Hepatocyte (in vitro differentiated cells): ENCODE measurements around the gene CECR2. TPM values are rescaled to one million over a fixed set of nuclear protein-coding genes. Genes with fewer than 3 reads are reported as not detected.

Source experiments
- DNase-seq: peaks from one replicate; pipeline ENCODE4 v3.0.0-alpha.2; 2016; ENCODE audit warnings: low spot score
- H2AFZ ChIP-seq: fragments of 200-600 bp; sonication (generic); 2 replicates; pipeline ENCODE4 v1.6.0; 2016; ENCODE audit warnings: antibody characterized with exemption, mild to moderate bottlenecking
- H3K27ac ChIP-seq: fragments of 200-600 bp; sonication (generic); 2 replicates; pipeline ENCODE4 v1.5.1; 2016; ENCODE audit warnings: mild to moderate bottlenecking
- H3K27me3 ChIP-seq: fragments of 200-600 bp; sonication (generic); 2 replicates; pipeline ENCODE4 v1.6.1; 2016
- H3K36me3 ChIP-seq: fragments of 200-600 bp; sonication (generic); replicated peaks from 2 replicates; pipeline ENCODE4 v1.5.1; 2016; ENCODE audit warnings: low read depth; ENCODE audit not compliant: insufficient read depth
- H3K4me1 ChIP-seq: fragments of 200-600 bp; sonication (generic); 2 replicates; pipeline ENCODE4 v1.5.1; 2016; ENCODE audit warnings: mild to moderate bottlenecking, moderate library complexity; ENCODE audit not compliant: insufficient read depth
- H3K4me2 ChIP-seq: fragments of 200-600 bp; sonication (generic); 2 replicates; pipeline ENCODE4 v1.6.0; 2016
- H3K4me3 ChIP-seq: fragments of 200-600 bp; sonication (generic); 2 replicates; pipeline ENCODE4 v1.5.1; 2016; ENCODE audit warnings: mild to moderate bottlenecking
- H3K79me2 ChIP-seq: fragments of 200-600 bp; sonication (generic); 2 replicates; pipeline ENCODE4 v1.6.0; 2017; ENCODE audit warnings: mild to moderate bottlenecking
- H3K9me2 ChIP-seq: fragments of 200-600 bp; sonication (generic); replicated peaks from 2 replicates; pipeline ENCODE4 v1.6.0; 2017; ENCODE audit warnings: mild to moderate bottlenecking; ENCODE audit not compliant: insufficient read depth
- H3K9me3 ChIP-seq: fragments of 200-600 bp; sonication (generic); 2 replicates; pipeline ENCODE4 v1.5.1; 2016; ENCODE audit warnings: low read depth, mild to moderate bottlenecking
- H4K20me1 ChIP-seq: fragments of 200-600 bp; sonication (generic); 2 replicates; pipeline ENCODE4 v1.6.0; 2016; ENCODE audit warnings: mild to moderate bottlenecking; ENCODE audit not compliant: insufficient read depth, poor library complexity, severe bottlenecking
- CTCF ChIP-seq: fragments of 200-600 bp; sonication (generic); IDR thresholded peaks from 2 replicates; pipeline ENCODE4 v1.5.1; 2016; ENCODE audit warnings: antibody characterized with exemption, mild to moderate bottlenecking; ENCODE audit not compliant: poor library complexity
- EZH2 ChIP-seq: fragments of 200-600 bp; sonication (generic); IDR thresholded peaks from 2 replicates; pipeline ENCODE4 v1.6.1; 2016; ENCODE audit warnings: antibody characterized with exemption, mild to moderate bottlenecking, borderline replicate concordance
- EZH2phosphoT487 ChIP-seq: fragments of 200-600 bp; sonication (generic); IDR thresholded peaks from one replicate; pipeline ENCODE4 v1.6.1; 2018; ENCODE audit warnings: antibody characterized with exemption, mild to moderate bottlenecking, low read depth, moderate library complexity; ENCODE audit not compliant: unreplicated experiment, severe bottlenecking
- WGBS: methylation state at CpG from one replicate; pipeline ENCODE4 v1.1.6; 2016; ENCODE audit warnings: low lambda C conversion rate; ENCODE audit errors: missing lambda C conversion rate; 5-methylcytosine and 5-hydroxymethylcytosine counted together
- polyA plus RNA-seq: library from polyadenylated mRNA; unstranded; fragments of >200 nt; fragmentation: Nextera tagmentation; extraction: Ambion mirVana; gene quantifications from 2 replicates; pipeline ENCODE4 v1.2.1, GENCODE V29; 2016
- total RNA-seq: library from RNA; depleted of rRNA; stranded (reverse); fragments of >200 nt; gene quantifications from 2 replicates; pipeline ENCODE4 v1.2.3, GENCODE V29; 2014

CECR2 gene
- total and polyA plus RNA-seq, 2 experiments from 2014 or later = 2.2 to 3.6 TPM

- Histone ChIP-seq H3K27ac (peak overlapping the region; percentile 49), H3K36me3 (no peaks in the 10 kb centered on the region), H3K27me3 (no peaks in the 10 kb centered on the region), H3K4me1 (peaks cover 3% of the 10 kb centered on the region), H4K20me1 (no peaks in the 10 kb centered on the region), H3K4me3 (no peak overlapping the region), H3K4me2 (peak overlapping the region; percentile 6), H3K9me2 (no peaks in the 10 kb centered on the region), H3K9me3 (no peaks in the 10 kb centered on the region), H3K79me2 (peaks cover 46% of the 10 kb centered on the region), H2AFZ (no peak overlapping the region)
- 59% methylated on average over 3 of the region's 3 CpGs for WGBS
- DNase-seq = peak; percentile 19
- no peak for TF ChIP-seq CTCF
- TF ChIP-seq EZH2phosphoT487 = no peak
- no peak for TF ChIP-seq EZH2
These were observed 31.0 kb downstream of the CECR2 start for GRCh38 chr22:17400305-17400704.

GRCh38 chr22:17401728-17402127 lies 32.5 kb downstream of the CECR2 start:
- Histone ChIP-seq H3K27ac (no peak overlapping the region), H3K4me3 (no peak overlapping the region), H3K4me1 (no peaks in the 10 kb centered on the region), H2AFZ (no peak overlapping the region), H3K9me2 (no peaks in the 10 kb centered on the region), H3K27me3 (no peaks in the 10 kb centered on the region), H3K79me2 (peaks cover 47% of the 10 kb centered on the region), H3K4me2 (no peak overlapping the region), H3K36me3 (no peaks in the 10 kb centered on the region), H3K9me3 (no peaks in the 10 kb centered on the region), H4K20me1 (no peaks in the 10 kb centered on the region)
- DNase-seq = no peak
- 94% methylated on average over 7 of the region's 7 CpGs for WGBS
- TF ChIP-seq EZH2phosphoT487 (no peak), EZH2 (no peak)

- peaks cover 46% of the 10 kb centered on the region for H3K79me2 ChIP-seq
- no peak for DNase-seq
These were observed 33.0 kb downstream of the CECR2 start for GRCh38 chr22:17402293-17402692.

GRCh38 chr22:17403906-17404305 lies 34.6 kb downstream of the CECR2 start:
- Histone ChIP-seq H2AFZ (no peak overlapping the region), H3K79me2 (peaks cover 35% of the 10 kb centered on the region), H4K20me1 (no peaks in the 10 kb centered on the region), H3K4me2 (no peak overlapping the region), H3K9me2 (no peaks in the 10 kb centered on the region), H3K27me3 (no peaks in the 10 kb centered on the region), H3K4me3 (no peak overlapping the region), H3K27ac (no peak overlapping the region), H3K4me1 (no peaks in the 10 kb centered on the region), H3K36me3 (no peaks in the 10 kb centered on the region), H3K9me3 (no peaks in the 10 kb centered on the region)
- TF ChIP-seq EZH2phosphoT487 (no peak), EZH2 (no peak), CTCF (no peak)
- no peak for DNase-seq
- 89% methylated on average over 13 of the region's 13 CpGs for WGBS

More at GRCh38 chr22:17402293-17402692, 33.0 kb downstream of the CECR2 start:
- Histone ChIP-seq H3K4me3 (no peak overlapping the region), H3K27ac (no peak overlapping the region), H3K4me2 (no peak overlapping the region), H2AFZ (no peak overlapping the region), H3K4me1 (no peaks in the 10 kb centered on the region), H3K9me3 (no peaks in the 10 kb centered on the region), H4K20me1 (no peaks in the 10 kb centered on the region), H3K27me3 (no peaks in the 10 kb centered on the region), H3K36me3 (no peaks in the 10 kb centered on the region), H3K9me2 (no peaks in the 10 kb centered on the region)
- no peak for TF ChIP-seq EZH2phosphoT487
- TF ChIP-seq EZH2 = no peak
- no peak for TF ChIP-seq CTCF
